ENCODE results near the gene CDRT15L2. TPM values are rescaled to one million over a fixed set of nuclear protein-coding genes. Genes with fewer than 3 reads are reported as not detected.

CDRT15L2 gene

Small RNA genes within 50 kb of the gene (small RNA-seq; reads per million reads assigned to genes)
- gene AC015818.1: not detected
- gene AC087499.1: not detected
- gene AC087499.3: not detected

All from skeletal muscle satellite cell (primary cell).